Measurements from ENCODE around the gene RAPGEF3.

The RAPGEF3 gene

GRCh38 chr12:47783024-47783755 is 24.5 kb upstream of the RAPGEF3 start:
- H3K79me2 ChIP-seq (ENCODE audit: insufficient read depth, low read length), result no peaks in the 10 kb centered on the region
- H3K4me3 ChIP-seq (ENCODE audit: low read depth in 1 of 2, low read length in 2 of 2), result no peak overlapping the region
- H3K4me2 ChIP-seq (ENCODE audit: insufficient read depth, low read length), result no peak overlapping the region
- no peaks in the 10 kb centered on the region; the same call in 1 of the 2 replicates for H4K20me1 ChIP-seq (ENCODE audit: insufficient read depth, low read length)
- TF ChIP-seq EZH2 (IDR thresholded peaks at IDR 0.05; ENCODE audit: borderline replicate concordance, low read depth, low read length, severe bottlenecking) (no peak), CTCF (IDR thresholded peaks at IDR 0.05; ENCODE audit: borderline replicate concordance, extremely low read depth, low read length, poor library complexity, severe bottlenecking) (no peak)
- H3K9ac ChIP-seq (ENCODE audit: low read depth, low read length), result no peak overlapping the region
- ATAC-seq (ENCODE audit: insufficient read depth, low read depth) (no peak), DNase-seq (no peak)
- H3K27me3 ChIP-seq (ENCODE audit: insufficient read depth, low read length, poor library complexity), result no peaks in the 10 kb centered on the region
- no peak overlapping the region for H2AFZ ChIP-seq (ENCODE audit: low read depth, low read length)
- H3K27ac ChIP-seq (ENCODE audit: low read length), result no peak overlapping the region
- no peaks in the 10 kb centered on the region for H3K9me3 ChIP-seq (ENCODE audit: insufficient read depth, low read length, severe bottlenecking)
- peaks cover 22% of the 10 kb centered on the region for H3K36me3 ChIP-seq (ENCODE audit: insufficient read depth, low read length)
- H3K4me1 ChIP-seq (ENCODE audit: insufficient read depth, low read length), result no peaks in the 10 kb centered on the region

- H3K27me3 ChIP-seq (ENCODE audit: insufficient read depth, low read length, poor library complexity), result no peaks in the 10 kb centered on the region
- H3K27ac ChIP-seq (ENCODE audit: low read length), result no peak overlapping the region
- H4K20me1 ChIP-seq (ENCODE audit: insufficient read depth, low read length), result no peaks in the 10 kb centered on the region; the same call in 1 of the 2 replicates
- no peak overlapping the region for H3K4me3 ChIP-seq (ENCODE audit: low read depth in 1 of 2, low read length in 2 of 2)
- no peak for ATAC-seq (ENCODE audit: insufficient read depth, low read depth)
- no peaks in the 10 kb centered on the region for H3K4me1 ChIP-seq (ENCODE audit: insufficient read depth, low read length)
- no peak overlapping the region for H2AFZ ChIP-seq (ENCODE audit: low read depth, low read length)
- peaks cover 14% of the 10 kb centered on the region for H3K36me3 ChIP-seq (ENCODE audit: insufficient read depth, low read length)
- no peak overlapping the region for H3K4me2 ChIP-seq (ENCODE audit: insufficient read depth, low read length)
- no peak overlapping the region for H3K9ac ChIP-seq (ENCODE audit: low read depth, low read length)
- no peaks in the 10 kb centered on the region for H3K79me2 ChIP-seq (ENCODE audit: insufficient read depth, low read length)
- DNase-seq, result no peak
- H3K9me3 ChIP-seq (ENCODE audit: insufficient read depth, low read length, severe bottlenecking), result no peaks in the 10 kb centered on the region
- TF ChIP-seq CTCF (IDR thresholded peaks at IDR 0.05; ENCODE audit: borderline replicate concordance, extremely low read depth, low read length, poor library complexity, severe bottlenecking) (no peak), EZH2 (IDR thresholded peaks at IDR 0.05; ENCODE audit: borderline replicate concordance, low read depth, low read length, severe bottlenecking) (no peak)
These were observed 23.7 kb upstream of the RAPGEF3 start for GRCh38 chr12:47782372-47782770.

- no peaks in the 10 kb centered on the region for H3K4me1 ChIP-seq (ENCODE audit: insufficient read depth, low read length)
- no peak overlapping the region for H3K4me2 ChIP-seq (ENCODE audit: insufficient read depth, low read length)
- DNase-seq (no peak), ATAC-seq (ENCODE audit: insufficient read depth, low read depth) (no peak)
- no peaks in the 10 kb centered on the region for H4K20me1 ChIP-seq (ENCODE audit: insufficient read depth, low read length)
- no peak overlapping the region for H2AFZ ChIP-seq (ENCODE audit: low read depth, low read length)
- H3K79me2 ChIP-seq (ENCODE audit: insufficient read depth, low read length), result no peaks in the 10 kb centered on the region
- TF ChIP-seq CTCF (IDR thresholded peaks at IDR 0.05; ENCODE audit: borderline replicate concordance, extremely low read depth, low read length, poor library complexity, severe bottlenecking) (no peak), EZH2 (IDR thresholded peaks at IDR 0.05; ENCODE audit: borderline replicate concordance, low read depth, low read length, severe bottlenecking) (no peak)
- H3K9me3 ChIP-seq (ENCODE audit: insufficient read depth, low read length, severe bottlenecking), result no peaks in the 10 kb centered on the region
- H3K9ac ChIP-seq (ENCODE audit: low read depth, low read length), result no peak overlapping the region
- H3K4me3 ChIP-seq (ENCODE audit: low read depth in 1 of 2, low read length in 2 of 2), result no peak overlapping the region
- H3K27me3 ChIP-seq (ENCODE audit: insufficient read depth, low read length, poor library complexity), result no peaks in the 10 kb centered on the region
- peaks cover 14% of the 10 kb centered on the region for H3K36me3 ChIP-seq (ENCODE audit: insufficient read depth, low read length)
- H3K27ac ChIP-seq (ENCODE audit: low read length), result no peak overlapping the region
These were observed 23.0 kb upstream of the RAPGEF3 start for GRCh38 chr12:47781479-47782371.
